ENCODE data around the gene MYO7B.
"Not testable (repeated sequence)": the region's sequence is repeated elsewhere in the genome, so short reads cannot be mapped to it uniquely, and the experiment has no call there.

The MYO7B gene

DNA sequence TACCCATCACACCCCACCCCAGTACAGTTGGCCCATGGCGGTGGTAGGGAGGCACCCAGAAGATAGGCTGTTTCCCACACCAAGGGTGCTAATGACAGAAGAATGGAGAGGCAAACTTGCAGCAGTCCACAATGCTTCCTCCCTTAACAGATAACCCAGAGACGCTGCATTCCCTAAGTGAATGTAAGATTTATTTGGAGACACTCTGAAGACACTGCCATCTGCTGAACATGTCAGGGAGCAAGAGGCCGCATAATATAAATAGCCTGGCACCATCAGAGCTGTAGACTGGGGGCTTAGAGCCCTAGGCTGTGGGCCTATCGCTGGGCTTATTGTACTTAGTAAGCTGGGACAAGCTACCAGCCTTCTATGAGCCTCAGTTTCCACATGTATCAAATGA, 7.0 kb upstream of the MYO7B start:
- H3K9me2 ChIP-seq (replicated peaks; ENCODE audit: insufficient read depth, low read length): no peaks in the 10 kb centered on the region
- H3F3A ChIP-seq (ENCODE audit: insufficient read depth, low read length): peaks cover 14% of the 10 kb centered on the region
- no peak overlapping the region for H3K27ac ChIP-seq (ENCODE audit: low read length)
- TF ChIP-seq CTCF (IDR thresholded peaks at IDR 0.05; ENCODE audit: low read length): no peak
- TF ChIP-seq EZH2 (optimal IDR thresholded peaks at IDR 0.05; ENCODE audit: low read depth, low read length): no peak
- no peak for TF ChIP-seq EZH2phosphoT487 (IDR thresholded peaks at IDR 0.05; ENCODE audit: low read length)
- H4K20me1 ChIP-seq (ENCODE audit: insufficient read depth, low read length): no peaks in the 10 kb centered on the region
- H3K9ac ChIP-seq (ENCODE audit: low read length): no peak overlapping the region
- no peak overlapping the region for H3K4me2 ChIP-seq (ENCODE audit: low read depth, low read length)
- H3K79me2 ChIP-seq (ENCODE audit: low read length): peaks cover 28% of the 10 kb centered on the region
- no peak for DNase-seq
- peaks cover 9% of the 10 kb centered on the region for H3K27me3 ChIP-seq (replicated peaks; ENCODE audit: insufficient read depth, low read length)
- peaks cover 10% of the 10 kb centered on the region for H3K4me1 ChIP-seq (ENCODE audit: low read length)
- no peak overlapping the region for H2AFZ ChIP-seq (ENCODE audit: low read length)
- no peaks in the 10 kb centered on the region for H3K9me3 ChIP-seq (replicated peaks; ENCODE audit: insufficient read depth, low read length)
- H3K4me3 ChIP-seq (ENCODE audit: low read length): no peak overlapping the region
- H3K36me3 ChIP-seq (replicated peaks; ENCODE audit: insufficient read depth, low read length): no peaks in the 10 kb centered on the region

DNA sequence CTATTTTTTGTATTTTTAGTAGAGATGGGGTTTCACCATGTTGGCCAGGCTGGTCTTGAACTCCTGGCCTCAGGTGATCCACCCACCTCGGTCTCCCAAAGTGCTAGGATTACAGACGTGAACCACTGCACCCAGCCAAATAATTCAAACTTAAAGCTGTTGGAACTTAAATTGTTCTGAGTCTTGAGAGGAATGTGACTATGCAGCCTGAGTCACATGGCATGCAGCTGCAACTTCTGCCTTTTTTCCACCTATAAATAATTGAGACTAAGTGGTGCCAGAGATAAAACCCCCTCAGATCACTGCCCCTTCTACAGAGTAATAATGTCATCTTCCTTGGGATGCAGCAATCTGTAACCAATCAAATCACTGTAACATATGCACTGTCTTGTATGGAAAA, 6.1 kb upstream of the MYO7B start:
- DNase-seq; H3K9ac ChIP-seq (ENCODE audit: low read length); H3K36me3 ChIP-seq (replicated peaks; ENCODE audit: insufficient read depth, low read length); H3K4me3 ChIP-seq (ENCODE audit: low read length); H3K9me2 ChIP-seq (replicated peaks; ENCODE audit: insufficient read depth, low read length); H4K20me1 ChIP-seq (ENCODE audit: insufficient read depth, low read length); H3K9me3 ChIP-seq (replicated peaks; ENCODE audit: insufficient read depth, low read length); H3K4me2 ChIP-seq (ENCODE audit: low read depth, low read length); H3K27ac ChIP-seq (ENCODE audit: low read length); H2AFZ ChIP-seq (ENCODE audit: low read length): not testable (repeated sequence)
- Histone ChIP-seq H3F3A (ENCODE audit: insufficient read depth, low read length) (peaks cover 14% of the 10 kb centered on the region), H3K27me3 (replicated peaks; ENCODE audit: insufficient read depth, low read length) (peaks cover 17% of the 10 kb centered on the region), H3K4me1 (ENCODE audit: low read length) (peaks cover 10% of the 10 kb centered on the region), H3K79me2 (ENCODE audit: low read length) (peaks cover 19% of the 10 kb centered on the region)

- Histone ChIP-seq H3K79me2 (ENCODE audit: low read length) (peaks cover 8% of the 10 kb centered on the region), H3K27me3 (replicated peaks; ENCODE audit: insufficient read depth, low read length) (peaks cover 18% of the 10 kb centered on the region), H3K9me2 (replicated peaks; ENCODE audit: insufficient read depth, low read length) (no peaks in the 10 kb centered on the region), H3K4me3 (ENCODE audit: low read length) (no peak overlapping the region), H3K27ac (ENCODE audit: low read length) (no peak overlapping the region), H4K20me1 (ENCODE audit: insufficient read depth, low read length) (no peaks in the 10 kb centered on the region), H3K9ac (ENCODE audit: low read length) (no peak overlapping the region), H3F3A (ENCODE audit: insufficient read depth, low read length) (peaks cover 14% of the 10 kb centered on the region), H3K4me2 (ENCODE audit: low read depth, low read length) (no peak overlapping the region), H3K4me1 (ENCODE audit: low read length) (peaks cover 8% of the 10 kb centered on the region), H3K36me3 (replicated peaks; ENCODE audit: insufficient read depth, low read length) (no peaks in the 10 kb centered on the region), H3K9me3 (replicated peaks; ENCODE audit: insufficient read depth, low read length) (no peaks in the 10 kb centered on the region), H2AFZ (ENCODE audit: low read length) (no peak overlapping the region)
- TF ChIP-seq CTCF (IDR thresholded peaks at IDR 0.05; ENCODE audit: low read length) (no peak), EZH2 (optimal IDR thresholded peaks at IDR 0.05; ENCODE audit: low read depth, low read length) (no peak), EZH2phosphoT487 (IDR thresholded peaks at IDR 0.05; ENCODE audit: low read length) (no peak)
- DNase-seq: no peak
Measured at GRCh38 chr2:127530245-127531140, 5.0 kb upstream of the MYO7B start.

DNA sequence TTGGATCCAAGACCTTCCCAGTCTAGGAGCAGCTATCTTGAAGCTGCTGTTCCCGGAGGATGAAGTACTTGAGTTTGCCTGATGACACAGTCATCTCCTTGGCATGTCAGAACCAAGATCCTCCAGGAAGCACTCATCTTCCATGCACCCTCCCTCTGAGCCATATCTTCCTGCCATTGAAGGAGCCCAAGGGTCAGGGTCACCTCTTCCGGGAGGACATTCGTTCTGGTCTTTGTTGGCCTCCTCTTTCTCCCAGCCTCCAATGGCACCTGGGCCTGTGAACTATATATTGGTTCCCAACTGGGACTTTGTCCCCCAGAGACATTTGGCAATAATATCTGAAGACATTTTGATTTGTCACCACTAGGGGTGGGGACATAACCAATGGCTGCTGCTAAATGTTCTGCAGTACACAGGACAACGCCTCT, 4.2 kb upstream of the MYO7B start:
- peaks cover 1% of the 10 kb centered on the region for H3K79me2 ChIP-seq (ENCODE audit: low read length)
- no peak overlapping the region for H2AFZ ChIP-seq (ENCODE audit: low read length)
- H4K20me1 ChIP-seq (ENCODE audit: insufficient read depth, low read length): no peaks in the 10 kb centered on the region
- no peaks in the 10 kb centered on the region for H3K36me3 ChIP-seq (replicated peaks; ENCODE audit: insufficient read depth, low read length)
- no peak for DNase-seq
- no peak overlapping the region for H3K27ac ChIP-seq (ENCODE audit: low read length)
- no peak for TF ChIP-seq CTCF (IDR thresholded peaks at IDR 0.05; ENCODE audit: low read length)
- TF ChIP-seq EZH2 (optimal IDR thresholded peaks at IDR 0.05; ENCODE audit: low read depth, low read length): no peak
- no peak for TF ChIP-seq EZH2phosphoT487 (IDR thresholded peaks at IDR 0.05; ENCODE audit: low read length)
- H3F3A ChIP-seq (ENCODE audit: insufficient read depth, low read length): peaks cover 14% of the 10 kb centered on the region
- H3K9me2 ChIP-seq (replicated peaks; ENCODE audit: insufficient read depth, low read length): no peaks in the 10 kb centered on the region
- no peak overlapping the region for H3K4me2 ChIP-seq (ENCODE audit: low read depth, low read length)
- H3K9ac ChIP-seq (ENCODE audit: low read length): no peak overlapping the region
- peaks cover 18% of the 10 kb centered on the region for H3K27me3 ChIP-seq (replicated peaks; ENCODE audit: insufficient read depth, low read length)
- H3K9me3 ChIP-seq (replicated peaks; ENCODE audit: insufficient read depth, low read length): no peaks in the 10 kb centered on the region
- peaks cover 8% of the 10 kb centered on the region for H3K4me1 ChIP-seq (ENCODE audit: low read length)
- H3K4me3 ChIP-seq (ENCODE audit: low read length): no peak overlapping the region
